Left ventricle myocardium inferior (tissue), 1 donor: ENCODE results near the gene CHST1. TPM values are rescaled to one million over a fixed set of nuclear protein-coding genes. Genes with fewer than 3 reads are reported as not detected.

Experiments used
- DNase-seq: peaks from one replicate; pipeline ENCODE4 v3.0.0-alpha.2; 2020
- H3K27ac ChIP-seq: fragments of 200-600 bp; replicated peaks from 2 replicates; pipeline ENCODE4 v1.8.0; 2021
- H3K27me3 ChIP-seq: fragments of 200-600 bp; 2 replicates; pipeline ENCODE4 v1.8.0; 2021; ENCODE audit warnings: low read depth
- H3K36me3 ChIP-seq: fragments of 200-600 bp; 2 replicates; pipeline ENCODE4 v1.8.0; 2021
- H3K4me1 ChIP-seq: fragments of 200-600 bp; 2 replicates; pipeline ENCODE4 v1.8.0; 2021
- H3K4me3 ChIP-seq: fragments of 200-600 bp; 2 replicates; pipeline ENCODE4 v1.8.0; 2021; ENCODE audit warnings: mild to moderate bottlenecking, moderate library complexity
- H3K9me3 ChIP-seq: fragments of 200-600 bp; replicated peaks from 2 replicates; pipeline ENCODE4 v1.8.0; 2021
- CTCF ChIP-seq: fragments of 200-600 bp; IDR thresholded peaks from 2 replicates; pipeline ENCODE4 v1.8.0; 2021; ENCODE audit warnings: antibody characterized with exemption, mild to moderate bottlenecking, borderline replicate concordance
- intact Hi-C: fragments of 100-400 bp; cut with micrococcal nuclease; formaldehyde crosslinking; loops from one replicate; pipeline ENCODE4 v1.11.0; 2022
- total RNA-seq: library from RNA; stranded (reverse); fragmentation: NEBNext Ultra II Directional; extraction: Animal tissue kit (Norgen Biotek cat#: 25700); gene quantifications from one replicate; pipeline ENCODE4 v1.2.1, GENCODE V29; 2021
- donor health status: DM: no; HTN: yes; CAD: no; lungs with severe emphysema.

Gene CHST1
- total RNA-seq, 1 donor from 2014 or later: 2.9 TPM

GRCh38 chr11:45661439-45662055 is 3.9 kb downstream of the CHST1 start:
- Histone ChIP-seq H3K27me3 (peaks cover 57% of the 10 kb centered on the region), H3K4me1 (peaks cover 83% of the 10 kb centered on the region), H3K36me3 (no peaks in the 10 kb centered on the region), H3K4me3 (no peak overlapping the region), H3K27ac (no peak overlapping the region), H3K9me3 (no peaks in the 10 kb centered on the region)
- intact Hi-C loops: loop anchor here (10.0 kb wide), 1 partner anchor 103 kb away; no protein-coding TSS in a partner anchor
- no peak for DNase-seq
- TF ChIP-seq CTCF: no peak

- H3K4me1 ChIP-seq: peaks cover 78% of the 10 kb centered on the region
- H3K27me3 ChIP-seq: peaks cover 57% of the 10 kb centered on the region
- intact Hi-C loops: loop anchor here (10.0 kb wide), 1 partner anchor 104 kb away; no protein-coding TSS in a partner anchor
Observed at GRCh38 chr11:45660729-45661438, 4.5 kb downstream of the CHST1 start.

GRCh38 chr11:45659818-45660160 is 5.6 kb downstream of the CHST1 start:
- intact Hi-C loops: loop anchor here (10.0 kb wide), 1 partner anchor 105 kb away; no protein-coding TSS in a partner anchor
- peaks cover 61% of the 10 kb centered on the region for H3K27me3 ChIP-seq

More at GRCh38 chr11:45660729-45661438, 4.5 kb downstream of the CHST1 start:
- no peaks in the 10 kb centered on the region for H3K36me3 ChIP-seq
- DNase-seq: no peak
- no peak overlapping the region for H3K27ac ChIP-seq
- H3K9me3 ChIP-seq: no peaks in the 10 kb centered on the region
- no peak for TF ChIP-seq CTCF
- H3K4me3 ChIP-seq: no peak overlapping the region

GRCh38 chr11:45659031-45659817 is 6.2 kb downstream of the CHST1 start:
- no peak for DNase-seq
- H3K4me3 ChIP-seq: peak overlapping the region; percentile 36
- H3K36me3 ChIP-seq: no peaks in the 10 kb centered on the region
- peaks cover 79% of the 10 kb centered on the region for H3K4me1 ChIP-seq
- H3K9me3 ChIP-seq: no peaks in the 10 kb centered on the region
- H3K27me3 ChIP-seq: peaks cover 55% of the 10 kb centered on the region
- intact Hi-C loops: no loop called here
- no peak for TF ChIP-seq CTCF
- peak overlapping the region; percentile 85 for H3K27ac ChIP-seq

More at GRCh38 chr11:45659818-45660160, 5.6 kb downstream of the CHST1 start:
- peaks cover 79% of the 10 kb centered on the region for H3K4me1 ChIP-seq
- no peak for DNase-seq
- H3K4me3 ChIP-seq: no peak overlapping the region
- no peaks in the 10 kb centered on the region for H3K9me3 ChIP-seq
- H3K27ac ChIP-seq: peak overlapping the region; percentile 85
- no peaks in the 10 kb centered on the region for H3K36me3 ChIP-seq
- TF ChIP-seq CTCF: no peak

GRCh38 chr11:45658292-45658991 is 7.0 kb downstream of the CHST1 start:
- peak overlapping the region; percentile 85 for H3K27ac ChIP-seq
- TF ChIP-seq CTCF: no peak
- intact Hi-C loops: no loop called here
- peak; percentile 85 for DNase-seq
- H3K27me3 ChIP-seq: peaks cover 53% of the 10 kb centered on the region
- H3K4me3 ChIP-seq: peak overlapping the region; percentile 36
- no peaks in the 10 kb centered on the region for H3K9me3 ChIP-seq
- no peaks in the 10 kb centered on the region for H3K36me3 ChIP-seq
- H3K4me1 ChIP-seq: peaks cover 71% of the 10 kb centered on the region
